PC-3 (cell line): ENCODE results near the gene PRSS56. TPM values are rescaled to one million over a fixed set of nuclear protein-coding genes. Genes with fewer than 3 reads are reported as not detected.
"Not testable (repeated sequence)": the region's sequence is repeated elsewhere in the genome, so short reads cannot be mapped to it uniquely, and the experiment has no call there.

Experiments
- ATAC-seq: fragments of 200-7000 bp; cut with Tn5 transposase; 2 replicates; pipeline ENCODE4 v1.9.1; 2020; ENCODE audit warnings: mild to moderate bottlenecking, moderate library complexity
- BruUV-seq: library from RNA; stranded (reverse); fragments of 400-500 nt; replicated peaks from 2 replicates; lab custom pipeline; 2021; lab: Mats Ljungman, UMichigan
- CTCF ChIA-PET: fragments of 300-600 bp; sonication (Branson Sonifier 250); formaldehyde crosslinking; loops from one replicate; lab custom pipeline; 2022; ENCODE audit warnings: antibody characterized with exemption; lab: Charles Lee
- POLR2A ChIA-PET: fragments of 300-600 bp; sonication (Branson Sonifier 250); formaldehyde crosslinking; loops from one replicate; lab custom pipeline; 2022; ENCODE audit warnings: antibody characterized with exemption; ENCODE audit not compliant: unreplicated experiment; lab: Charles Lee
- DNase-seq: peaks from one replicate; pipeline ENCODE4 v3.0.0-alpha.2; 2015
- H2AFZ ChIP-seq: fragments of 300-600 bp; sonication (generic); 2 replicates; pipeline ENCODE4 v1.6.0; 2016; ENCODE audit warnings: antibody characterized with exemption, low read length
- H3F3A ChIP-seq: fragments of 300-600 bp; sonication (generic); one replicate; pipeline ENCODE4 v1.6.0; 2017; ENCODE audit warnings: antibody characterized with exemption, low read length, control low read depth, mild to moderate bottlenecking; ENCODE audit not compliant: unreplicated experiment
- H3K27ac ChIP-seq: fragments of 300-600 bp; sonication (generic); 2 replicates; pipeline ENCODE4 v1.5.1; 2016; ENCODE audit warnings: mild to moderate bottlenecking, low read length
- H3K27me3 ChIP-seq: fragments of 300-600 bp; sonication (generic); 2 replicates; pipeline ENCODE4 v1.6.1; 2016; ENCODE audit warnings: low read length, mixed read lengths
- H3K36me3 ChIP-seq: fragments of 300-600 bp; sonication (generic); 2 replicates; pipeline ENCODE4 v1.6.1; 2016; ENCODE audit warnings: low read depth, mixed run types, low read length, mixed read lengths
- H3K4me1 ChIP-seq: fragments of 300-600 bp; sonication (generic); 2 replicates; pipeline ENCODE4 v1.5.1; 2016; ENCODE audit warnings: low read length; ENCODE audit not compliant: insufficient read depth
- H3K4me2 ChIP-seq: fragments of 300-600 bp; sonication (generic); 2 replicates; pipeline ENCODE4 v1.6.0; 2016; ENCODE audit warnings: low read length
- H3K4me3 ChIP-seq: fragments of 300-600 bp; sonication (generic); 2 replicates; pipeline ENCODE4 v1.5.1; 2016; ENCODE audit warnings: mild to moderate bottlenecking, low read length, mixed read lengths
- H3K79me2 ChIP-seq: fragments of 300-600 bp; sonication (generic); 2 replicates; pipeline ENCODE4 v1.6.1; 2017; ENCODE audit warnings: low read length, mixed read lengths
- H3K9ac ChIP-seq: fragments of 300-600 bp; sonication (generic); 2 replicates; pipeline ENCODE4 v1.6.0; 2016; ENCODE audit warnings: mild to moderate bottlenecking, low read length
- H3K9me2 ChIP-seq: fragments of 300-600 bp; sonication (generic); replicated peaks from 2 replicates; pipeline ENCODE4 v1.6.1; 2016; ENCODE audit warnings: mixed run types, low read length, mixed read lengths
- H3K9me3 ChIP-seq: fragments of 300-600 bp; sonication (generic); 2 replicates; pipeline ENCODE4 v1.6.1; 2016; ENCODE audit warnings: low read length, mixed read lengths
- H4K20me1 ChIP-seq: fragments of 300-600 bp; sonication (generic); 2 replicates; pipeline ENCODE4 v1.6.1; 2016; ENCODE audit warnings: low read length, mixed read lengths
- intact Hi-C: fragments of 100-400 bp; cut with micrococcal nuclease; formaldehyde crosslinking; loops from 2 replicates; pipeline ENCODE4 v1.9.0; 2023
- total RNA-seq: library from RNA; depleted of rRNA; stranded (reverse); fragments of >200 nt; gene quantifications from 2 replicates; pipeline ENCODE4 v1.2.3, GENCODE V29; 2014
- TF ChIP-seq, protein P1 (sequence below): fragments of 300-600 bp; sonication (generic); conservative IDR thresholded peaks from 2 replicates; pipeline ENCODE4 v1.5.1; 2017; ENCODE audit warnings: antibody characterized with exemption, low read depth, mild to moderate bottlenecking, low read length

Gene PRSS56
- total RNA-seq, 1 experiment from 2014 or later, result not detected

GRCh38 chr2:232532419-232532818, 12.2 kb downstream of the PRSS56 start:
- no peaks in the 10 kb centered on the region for H3F3A ChIP-seq
- H3K27me3 ChIP-seq, result no peaks in the 10 kb centered on the region
- no peaks in the 10 kb centered on the region for H4K20me1 ChIP-seq
- H3K9ac ChIP-seq, result no peak overlapping the region
- DNase-seq (no peak), ATAC-seq (no peak)
- POLR2A ChIA-PET, result no interaction called here
- H3K4me1 ChIP-seq, result no peaks in the 10 kb centered on the region
- no peaks in the 10 kb centered on the region for H3K9me3 ChIP-seq
- H3K4me2 ChIP-seq, result no peak overlapping the region
- no peak overlapping the region for H3K4me3 ChIP-seq
- H2AFZ ChIP-seq, result no peak overlapping the region
- CTCF ChIA-PET, result no interaction called here
- H3K36me3 ChIP-seq, result no peaks in the 10 kb centered on the region
- no peaks in the 10 kb centered on the region for H3K9me2 ChIP-seq
- H3K27ac ChIP-seq, result no peak overlapping the region
- no peaks in the 10 kb centered on the region for H3K79me2 ChIP-seq
- no TSS peak for BruUV-seq
- intact Hi-C loops, result no loop called here
- TF ChIP-seq, protein P1, sequence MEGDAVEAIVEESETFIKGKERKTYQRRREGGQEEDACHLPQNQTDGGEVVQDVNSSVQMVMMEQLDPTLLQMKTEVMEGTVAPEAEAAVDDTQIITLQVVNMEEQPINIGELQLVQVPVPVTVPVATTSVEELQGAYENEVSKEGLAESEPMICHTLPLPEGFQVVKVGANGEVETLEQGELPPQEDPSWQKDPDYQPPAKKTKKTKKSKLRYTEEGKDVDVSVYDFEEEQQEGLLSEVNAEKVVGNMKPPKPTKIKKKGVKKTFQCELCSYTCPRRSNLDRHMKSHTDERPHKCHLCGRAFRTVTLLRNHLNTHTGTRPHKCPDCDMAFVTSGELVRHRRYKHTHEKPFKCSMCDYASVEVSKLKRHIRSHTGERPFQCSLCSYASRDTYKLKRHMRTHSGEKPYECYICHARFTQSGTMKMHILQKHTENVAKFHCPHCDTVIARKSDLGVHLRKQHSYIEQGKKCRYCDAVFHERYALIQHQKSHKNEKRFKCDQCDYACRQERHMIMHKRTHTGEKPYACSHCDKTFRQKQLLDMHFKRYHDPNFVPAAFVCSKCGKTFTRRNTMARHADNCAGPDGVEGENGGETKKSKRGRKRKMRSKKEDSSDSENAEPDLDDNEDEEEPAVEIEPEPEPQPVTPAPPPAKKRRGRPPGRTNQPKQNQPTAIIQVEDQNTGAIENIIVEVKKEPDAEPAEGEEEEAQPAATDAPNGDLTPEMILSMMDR, result no peak

DNA sequence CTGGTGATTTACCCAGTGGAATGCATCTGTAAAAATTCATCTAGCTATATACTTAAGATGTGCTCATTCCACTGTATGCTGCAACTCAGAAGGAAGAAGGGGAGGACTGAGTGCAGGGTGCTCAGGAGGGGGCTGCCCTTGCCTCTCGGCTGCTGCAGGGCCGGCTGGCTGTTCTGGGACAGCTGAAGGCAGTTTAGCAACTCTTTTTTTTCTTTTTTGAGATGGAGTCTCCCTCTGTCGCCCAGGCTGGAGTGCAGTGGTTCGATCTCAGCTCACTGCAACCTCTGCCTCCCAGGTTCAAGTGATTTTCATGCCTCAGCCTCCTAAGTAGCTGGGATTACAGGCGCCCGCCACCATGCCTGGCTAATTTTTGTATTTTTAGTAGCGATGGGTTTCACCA, 12.6 kb downstream of the PRSS56 start:
- H3K9ac ChIP-seq, H2AFZ ChIP-seq, H3K36me3 ChIP-seq, H3K4me2 ChIP-seq, intact Hi-C loops, DNase-seq, H3K9me2 ChIP-seq, H3F3A ChIP-seq, H3K27ac ChIP-seq, POLR2A ChIA-PET, ATAC-seq, H3K79me2 ChIP-seq, H3K4me1 ChIP-seq, BruUV-seq, H3K27me3 ChIP-seq, H3K4me3 ChIP-seq, H3K9me3 ChIP-seq, CTCF ChIA-PET, H4K20me1 ChIP-seq: not testable (repeated sequence)

GRCh38 chr2:232533944-232534710, 13.9 kb downstream of the PRSS56 start:
- no peak; the same call in 1 of the 2 replicates for ATAC-seq
- intact Hi-C loops, result no loop called here
- POLR2A ChIA-PET, result no interaction called here

More at GRCh38 chr2:232533944-232534710, 13.9 kb downstream of the PRSS56 start:
- Histone ChIP-seq H4K20me1 (no peaks in the 10 kb centered on the region), H3K79me2 (no peaks in the 10 kb centered on the region), H3K4me2 (no peak overlapping the region), H3K36me3 (no peaks in the 10 kb centered on the region), H3K4me1 (no peaks in the 10 kb centered on the region), H3F3A (no peaks in the 10 kb centered on the region), H3K4me3 (no peak overlapping the region), H2AFZ (no peak overlapping the region), H3K9ac (no peak overlapping the region), H3K27me3 (no peaks in the 10 kb centered on the region), H3K9me3 (no peaks in the 10 kb centered on the region), H3K27ac (no peak overlapping the region), H3K9me2 (no peaks in the 10 kb centered on the region)
- CTCF ChIA-PET, result no interaction called here
- DNase-seq, result no peak
- TF ChIP-seq, protein P1, result no peak
- no TSS peak for BruUV-seq
